ENCODE measurements around the gene EXOC3L2. TPM values are rescaled to one million over a fixed set of nuclear protein-coding genes. Genes with fewer than 3 reads are reported as not detected.

The EXOC3L2 gene
- total RNA-seq, 4 donors from 2014 or later, result 0.42 to 3.6 (median 2.5) TPM

DNA sequence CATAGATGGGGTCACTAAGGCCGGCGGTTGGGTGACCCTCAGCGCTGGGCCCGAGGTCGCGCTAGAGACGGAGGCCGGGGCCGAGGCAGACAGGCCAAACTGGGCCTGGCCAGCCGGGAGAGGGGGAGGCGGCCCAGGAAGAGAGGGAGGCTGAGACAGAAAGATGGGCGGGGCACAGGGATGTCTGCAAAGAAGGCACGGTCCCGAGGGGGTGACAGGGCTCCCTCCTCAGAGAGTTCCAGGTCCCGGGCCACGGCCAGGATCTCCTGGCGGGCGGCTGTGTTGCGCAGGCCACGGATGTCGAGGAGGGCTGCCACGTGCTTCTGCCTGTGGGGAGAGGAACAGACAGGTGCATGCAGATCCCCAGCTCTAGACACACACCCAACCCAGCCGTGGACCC is 32.2 kb downstream of the EXOC3L2 start:
- intact Hi-C loops (cut with DNase I), result no loop called here
- Histone ChIP-seq H3K4me1 (peaks cover 11 to 38% (median 29%) of the 10 kb centered on the region in 4 donors), H3K9me3 (no peaks in the 10 kb centered on the region), H3K4me3 (no peak overlapping the region), H3K27me3 (peaks cover 0 to 73% (median 27%) of the 10 kb centered on the region in 4 donors), H3K36me3 (no peaks in the 10 kb centered on the region), H3K27ac (replicated peaks in 1 of 4) (peak overlapping the region in 2 of 4 donors; percentile 22 to 23)
- DNase-seq (ENCODE audit: extremely low spot score), result no peak
- TF ChIP-seq POLR2A (IDR thresholded peaks at IDR 0.05; ENCODE audit: low read depth) (no peak), EP300 (IDR thresholded peaks at IDR 0.05) (no peak), CTCF (IDR thresholded peaks at IDR 0.05) (no peak), POLR2AphosphoS5 (IDR thresholded peaks at IDR 0.05) (no peak)
- WGBS, result 77% methylated on average over 22 of the region's 23 CpGs

DNA sequence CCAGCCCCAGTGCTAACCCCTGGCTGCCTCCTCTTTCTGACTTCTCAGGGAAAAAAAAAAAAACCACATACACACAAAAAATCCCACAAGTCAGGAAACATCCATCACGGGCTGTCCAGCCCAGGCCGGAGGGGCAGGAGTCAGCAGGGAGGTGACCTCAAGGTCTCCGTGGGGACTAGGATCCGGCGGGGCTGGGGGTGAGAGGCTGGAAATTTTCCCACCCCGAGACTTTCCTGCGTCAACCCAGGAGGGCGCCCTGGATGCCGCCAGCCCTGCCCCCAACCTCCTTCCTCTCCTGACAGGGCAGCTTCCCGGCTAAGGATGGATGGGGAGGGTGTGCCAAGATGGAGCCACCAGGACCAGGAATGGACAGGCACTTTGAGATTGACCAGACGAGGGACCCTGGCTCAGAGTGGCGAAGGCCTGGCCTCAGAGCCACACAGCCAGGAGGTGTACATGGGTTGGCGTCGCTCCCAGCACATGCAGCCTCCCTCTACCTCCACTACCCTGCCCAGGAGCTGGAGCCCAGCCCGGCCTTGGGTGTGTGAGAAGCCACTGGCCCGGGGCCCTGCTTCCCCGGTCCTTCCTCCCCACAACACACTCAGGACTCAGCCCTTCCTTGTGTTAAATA is 33.3 kb downstream of the EXOC3L2 start:
- intact Hi-C loops (cut with DNase I), result no loop called here
- H3K4me3 ChIP-seq, result no peak overlapping the region
- WGBS, result 23% methylated on average over 13 of the region's 17 CpGs
- H3K27me3 ChIP-seq, result peaks cover 0 to 61% (median 16%) of the 10 kb centered on the region in 4 donors
- peaks cover 8 to 29% (median 20%) of the 10 kb centered on the region in 4 donors for H3K4me1 ChIP-seq
- TF ChIP-seq POLR2AphosphoS5 (IDR thresholded peaks at IDR 0.05) (peak in 1 of 2 donors; percentile 29), CTCF (IDR thresholded peaks at IDR 0.05) (no peak)
- H3K27ac ChIP-seq (replicated peaks in 1 of 4), result peak overlapping the region in 2 of 4 donors; percentile 22 to 27
- no peaks in the 10 kb centered on the region for H3K36me3 ChIP-seq
- no peak for DNase-seq (ENCODE audit: extremely low spot score)
- no peaks in the 10 kb centered on the region for H3K9me3 ChIP-seq

DNA sequence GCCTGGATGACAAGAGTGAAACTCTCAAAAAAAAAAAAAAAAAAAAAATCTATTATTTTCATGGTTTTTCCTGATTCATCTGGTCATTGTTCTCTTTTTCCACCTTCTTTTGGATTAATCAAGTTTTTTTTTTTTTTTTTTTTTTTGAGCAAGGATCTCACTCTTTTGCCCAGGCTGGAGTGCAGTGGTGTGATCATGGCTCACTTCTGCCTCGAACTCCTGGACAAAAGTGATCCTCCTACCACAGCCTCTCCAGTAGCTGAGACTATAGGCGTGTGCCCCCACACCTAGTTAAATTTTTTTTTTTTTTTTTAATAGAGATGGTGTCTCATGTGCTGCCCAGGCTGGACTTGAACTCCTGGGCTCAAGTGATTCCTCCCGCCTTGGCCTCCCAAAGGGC is 38.9 kb downstream of the EXOC3L2 start:
- peaks cover 0 to 2% (median 0%) of the 10 kb centered on the region in 4 donors for H3K4me1 ChIP-seq
- no peaks in the 10 kb centered on the region for H3K9me3 ChIP-seq
- H3K36me3 ChIP-seq, result no peaks in the 10 kb centered on the region
- no peak overlapping the region for H3K27ac ChIP-seq (replicated peaks in 1 of 4)
- no peak overlapping the region for H3K4me3 ChIP-seq
- intact Hi-C loops (cut with DNase I), result no loop called here
- H3K27me3 ChIP-seq, result peaks cover 0 to 8% (median 0%) of the 10 kb centered on the region in 4 donors
- no peak for DNase-seq (ENCODE audit: extremely low spot score)
- TF ChIP-seq POLR2AphosphoS5 (IDR thresholded peaks at IDR 0.05) (no peak), EP300 (IDR thresholded peaks at IDR 0.05) (no peak), POLR2A (IDR thresholded peaks at IDR 0.05; ENCODE audit: low read depth) (no peak)
- WGBS, result 89% methylated on average over 3 of the region's 3 CpGs

DNA sequence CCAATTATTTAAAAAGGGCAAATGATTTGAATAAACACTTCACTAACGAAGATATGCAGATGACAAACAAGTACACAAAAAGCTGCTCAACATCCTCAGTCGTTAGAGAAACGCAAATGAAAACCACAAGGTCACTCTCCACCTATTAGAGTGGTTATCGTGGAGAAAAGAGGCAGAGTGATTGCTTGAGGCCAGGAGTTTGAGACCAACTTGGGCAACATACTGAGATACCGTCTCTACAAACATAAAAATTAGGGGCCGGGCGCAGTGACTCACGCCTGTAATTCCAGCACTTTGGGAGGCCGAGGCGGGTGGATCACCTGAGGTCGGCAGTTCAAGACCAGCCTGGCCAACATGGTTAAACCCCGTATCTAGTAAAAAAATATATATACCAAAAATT is 39.4 kb downstream of the EXOC3L2 start:
- TF ChIP-seq CTCF (IDR thresholded peaks at IDR 0.05), result no peak
- no peak for TF ChIP-seq EP300 (IDR thresholded peaks at IDR 0.05)
- TF ChIP-seq POLR2AphosphoS5 (IDR thresholded peaks at IDR 0.05), result no peak
- no peak for TF ChIP-seq POLR2A (IDR thresholded peaks at IDR 0.05; ENCODE audit: low read depth)
- intact Hi-C loops (cut with DNase I), result no loop called here
- H3K9me3 ChIP-seq, result no peaks in the 10 kb centered on the region
- H3K27me3 ChIP-seq, result peaks cover 0 to 5% (median 0%) of the 10 kb centered on the region in 4 donors
- no peak overlapping the region for H3K4me3 ChIP-seq
- WGBS, result 85% methylated on average over 12 of the region's 12 CpGs
- no peaks in the 10 kb centered on the region for H3K36me3 ChIP-seq
- DNase-seq (ENCODE audit: extremely low spot score), result no peak
- H3K4me1 ChIP-seq, result no peaks in the 10 kb centered on the region
- H3K27ac ChIP-seq (replicated peaks in 1 of 4), result no peak overlapping the region

- Histone ChIP-seq H3K27me3 (no peaks in the 10 kb centered on the region), H3K4me1 (no peaks in the 10 kb centered on the region), H3K27ac (replicated peaks in 1 of 4) (no peak overlapping the region), H3K9me3 (no peaks in the 10 kb centered on the region), H3K4me3 (no peak overlapping the region), H3K36me3 (no peaks in the 10 kb centered on the region)
- intact Hi-C loops (cut with DNase I), result loop anchor here (5.0 kb wide), 1 partner anchor 35 kb away; no protein-coding TSS in a partner anchor
- DNase-seq (ENCODE audit: extremely low spot score), result no peak
- TF ChIP-seq EP300 (IDR thresholded peaks at IDR 0.05) (no peak), CTCF (IDR thresholded peaks at IDR 0.05) (no peak), POLR2AphosphoS5 (IDR thresholded peaks at IDR 0.05) (no peak), POLR2A (IDR thresholded peaks at IDR 0.05; ENCODE audit: low read depth) (no peak)
- 73% methylated on average over 2 of the region's 6 CpGs for WGBS
Observed at GRCh38 chr19:45202637-45203036, 42.6 kb downstream of the EXOC3L2 start.
